HG03025 (cell line): ENCODE results near the gene TFB1M.

Experiments
- ATAC-seq: cut with Tn5 transposase; IDR thresholded peaks from one replicate; pipeline ENCODE4 v1.9.1; 2021; ENCODE audit warnings: mild to moderate bottlenecking, moderate library complexity; ENCODE audit not compliant: unreplicated experiment, low FRiP score

TFB1M gene

DNA sequence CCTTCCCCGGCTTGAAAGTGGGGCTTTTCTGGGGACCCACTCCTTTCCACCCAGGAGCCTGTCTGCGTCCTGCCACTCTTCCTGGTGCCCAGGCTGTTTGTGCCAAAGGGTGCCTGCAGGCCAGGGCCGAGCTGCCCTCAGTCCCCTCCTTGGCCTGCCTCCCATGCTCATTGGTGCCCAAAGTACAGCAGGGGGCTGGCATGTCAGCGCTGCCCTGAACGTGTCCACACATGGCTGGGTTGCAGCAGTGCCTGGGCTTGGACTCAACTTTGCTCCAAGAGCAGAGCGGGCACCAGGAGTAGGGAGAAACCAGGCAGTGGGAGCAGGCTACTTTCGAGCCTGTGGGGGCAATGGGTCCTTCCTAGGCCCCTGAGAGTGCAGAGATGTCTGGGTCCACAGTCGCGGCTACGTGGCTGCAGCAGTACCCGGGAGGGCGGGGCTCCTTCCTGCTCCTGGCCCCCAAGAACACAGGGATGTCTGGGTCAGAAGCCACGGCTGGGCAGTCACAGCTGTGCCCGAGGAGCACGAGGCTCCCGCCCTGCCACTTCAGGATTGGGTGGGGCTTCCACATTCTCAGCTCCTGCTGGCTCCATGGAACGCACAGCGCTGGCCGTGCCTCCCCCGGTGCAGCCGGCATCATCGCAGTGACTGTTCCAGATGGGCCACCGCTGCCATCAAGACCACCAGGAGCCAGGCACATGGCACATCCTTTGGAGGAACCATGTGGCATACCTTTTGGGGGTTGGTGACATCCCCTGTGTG lies 100.5 kb downstream of the TFB1M start:
- ATAC-seq = no peak

DNA sequence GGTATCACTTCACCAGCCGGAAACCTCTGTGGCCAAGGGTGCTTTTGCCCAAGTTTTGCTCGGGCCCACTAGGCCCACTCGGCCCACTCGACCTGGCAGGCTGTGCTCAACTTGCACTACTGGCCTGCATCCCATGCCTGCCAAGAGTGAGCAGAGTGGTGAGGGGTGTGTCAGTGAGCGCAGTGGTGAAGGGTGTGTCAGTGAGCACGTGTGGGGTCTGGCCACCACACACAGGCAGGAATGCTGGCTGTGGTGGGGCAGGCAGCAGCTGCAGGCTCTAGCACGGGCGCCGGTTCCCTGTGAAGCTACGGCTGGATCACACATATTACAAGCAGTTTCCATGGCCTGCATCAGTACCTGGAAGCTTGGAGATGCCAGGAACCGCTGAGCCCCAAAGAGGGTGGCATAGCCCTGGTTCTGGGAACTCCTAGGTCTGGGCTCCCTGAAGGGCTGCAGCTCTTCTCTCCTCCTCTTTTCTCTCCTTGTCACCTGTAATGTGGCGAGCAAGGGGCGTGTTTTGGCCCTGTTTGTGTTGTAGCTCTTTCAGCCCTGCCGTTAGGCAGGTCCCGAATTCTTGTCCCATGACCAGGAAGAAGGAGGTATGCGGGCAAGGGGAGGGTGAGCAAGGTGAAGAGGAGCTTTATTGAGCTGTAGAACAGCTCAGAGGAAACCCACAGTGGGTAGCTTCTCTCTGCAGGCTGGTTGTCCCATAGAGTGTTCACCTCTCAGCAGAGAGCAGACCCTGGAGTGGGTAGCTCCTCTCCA lies 101.5 kb downstream of the TFB1M start:
- ATAC-seq = no peak

DNA sequence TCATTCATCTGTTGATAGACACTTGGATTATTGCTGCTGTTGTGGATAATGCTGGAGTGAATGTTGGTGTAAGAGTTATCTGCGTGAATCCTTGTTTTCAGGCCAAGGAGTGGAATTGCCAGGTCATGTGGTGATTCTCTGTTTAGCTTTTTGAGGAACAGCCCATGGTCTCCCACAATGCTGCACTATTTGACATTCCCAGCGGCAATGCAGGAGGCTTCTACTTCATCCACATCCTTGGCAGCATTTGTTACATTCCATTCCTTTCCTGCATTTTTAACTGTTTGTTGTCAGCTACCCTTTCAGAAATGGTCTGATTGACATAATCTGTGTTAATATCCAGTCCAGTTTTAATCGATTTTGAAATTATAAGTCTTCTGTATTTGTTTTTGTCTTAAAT lies 102.2 kb downstream of the TFB1M start:
- ATAC-seq = no peak

DNA sequence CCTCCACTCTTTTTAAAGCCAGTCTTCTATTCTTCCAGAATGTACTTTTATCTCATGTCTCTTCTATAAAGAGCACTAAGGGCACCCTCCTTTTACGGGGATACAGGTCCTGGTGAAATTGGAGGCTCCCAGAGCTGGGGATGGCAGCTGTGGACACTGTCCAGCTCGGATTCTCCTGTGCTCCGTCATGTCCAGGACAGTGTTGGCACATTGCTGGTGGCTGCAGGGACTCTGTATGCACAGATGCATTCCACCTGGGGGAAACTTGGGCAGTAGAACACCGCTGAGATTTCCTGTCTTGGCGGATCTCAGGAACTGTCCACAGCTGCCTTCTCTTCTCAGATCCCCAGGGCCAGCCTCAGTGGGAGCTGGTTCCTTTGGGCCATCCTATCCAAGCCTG lies 107.1 kb downstream of the TFB1M start:
- ATAC-seq = no peak
